ENCODE measurements around the gene MYF6.
A peak's percentile ranks its signal among the peaks of the same experiment; 100 is the strongest.

- TF ChIP-seq CTCF (IDR thresholded peaks at IDR 0.05 in 4 of 5, conservative IDR thresholded peaks at IDR 0.05 in 1 of 5), result no peak
- TF ChIP-seq POLR2A (IDR thresholded peaks at IDR 0.05), result peak in 1 of 2 donors; percentile 24
Measured at GRCh38 chr12:80716696-80717469, 9.4 kb downstream of the MYF6 start, which contains the start of gene MYF5.
